ENCODE results near the gene CRYGN.

Gene CRYGN

GRCh38 chr7:151477867-151478266 lies 37.9 kb upstream of the CRYGN start:
- Histone ChIP-seq H2AFZ (ENCODE audit: low read length) (no peak overlapping the region), H3F3A (ENCODE audit: low read depth) (no peaks in the 10 kb centered on the region), H4K20me1 (ENCODE audit: insufficient read depth, low read length, poor library complexity, severe bottlenecking) (peaks cover 59% of the 10 kb centered on the region), H3K4me1 (ENCODE audit: insufficient read depth, low read length, poor library complexity, severe bottlenecking) (no peaks in the 10 kb centered on the region), H3K9ac (ENCODE audit: low read depth, low read length, poor library complexity, severe bottlenecking) (no peak overlapping the region), H3K27me3 (ENCODE audit: insufficient read depth, low read length, poor library complexity, severe bottlenecking) (no peaks in the 10 kb centered on the region), H3K4me2 (ENCODE audit: low read depth, low read length, poor library complexity, severe bottlenecking) (no peak overlapping the region), H3K9me2 (replicated peaks; ENCODE audit: low read depth, low read length) (no peaks in the 10 kb centered on the region), H3K4me3 (ENCODE audit: low read length, poor library complexity, severe bottlenecking) (no peak overlapping the region), H3K9me3 (ENCODE audit: insufficient read depth, low read depth, low read length) (no peaks in the 10 kb centered on the region), H3K79me2 (ENCODE audit: insufficient read depth, low read length) (peaks cover 84% of the 10 kb centered on the region), H3K36me3 (ENCODE audit: insufficient read depth, low read length) (peaks cover 85% of the 10 kb centered on the region)
- TF ChIP-seq CTCF (conservative IDR thresholded peaks at IDR 0.05; ENCODE audit: low read length) (no peak), EZH2phosphoT487 (IDR thresholded peaks at IDR 0.05; ENCODE audit: borderline replicate concordance) (no peak)

DNA sequence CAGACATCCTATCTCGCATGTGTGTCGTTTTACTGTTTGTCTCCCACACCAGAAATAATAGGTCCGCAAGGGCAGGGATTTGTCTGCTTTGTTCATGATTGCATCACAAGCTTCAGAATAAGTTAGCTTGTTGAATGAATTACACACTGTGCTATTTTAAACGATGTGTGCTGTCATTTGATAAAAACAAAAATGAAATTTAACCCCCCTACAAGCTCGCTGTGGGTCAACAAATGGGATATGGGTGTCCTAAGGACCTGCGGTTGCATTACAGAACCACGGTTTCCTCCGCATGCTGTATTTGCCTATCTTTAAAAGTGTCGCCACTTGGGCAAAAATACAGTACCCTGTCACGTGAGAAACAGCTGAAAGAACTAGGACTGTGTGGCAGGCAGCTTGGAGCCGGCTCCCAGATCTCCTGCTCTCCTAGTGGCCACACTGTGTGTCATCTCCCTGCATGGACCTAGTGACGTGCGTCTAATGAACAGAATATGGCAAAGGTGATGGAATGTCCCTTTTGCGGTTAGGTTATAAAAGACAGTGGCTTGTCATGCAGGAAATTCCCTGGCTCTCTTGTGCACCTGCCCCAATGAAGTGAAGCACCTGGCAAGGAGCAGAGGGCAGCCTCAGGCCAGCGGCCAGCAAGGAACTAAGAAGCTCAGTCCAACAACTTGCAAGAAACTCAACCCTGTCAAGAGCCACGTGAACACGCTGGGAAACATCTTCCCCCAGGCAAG lies 32.9 kb upstream of the CRYGN start:
- Histone ChIP-seq H3K36me3 (ENCODE audit: insufficient read depth, low read length) (peaks cover 95% of the 10 kb centered on the region), H3K4me3 (ENCODE audit: low read length, poor library complexity, severe bottlenecking) (no peak overlapping the region), H4K20me1 (ENCODE audit: insufficient read depth, low read length, poor library complexity, severe bottlenecking) (peaks cover 20% of the 10 kb centered on the region), H2AFZ (ENCODE audit: low read length) (no peak overlapping the region), H3K79me2 (ENCODE audit: insufficient read depth, low read length) (peaks cover 51% of the 10 kb centered on the region), H3K4me1 (ENCODE audit: insufficient read depth, low read length, poor library complexity, severe bottlenecking) (no peaks in the 10 kb centered on the region), H3K9me2 (replicated peaks; ENCODE audit: low read depth, low read length) (no peaks in the 10 kb centered on the region), H3F3A (ENCODE audit: low read depth) (no peaks in the 10 kb centered on the region), H3K9ac (ENCODE audit: low read depth, low read length, poor library complexity, severe bottlenecking) (no peak overlapping the region), H3K27me3 (ENCODE audit: insufficient read depth, low read length, poor library complexity, severe bottlenecking) (no peaks in the 10 kb centered on the region), H3K4me2 (ENCODE audit: low read depth, low read length, poor library complexity, severe bottlenecking) (no peak overlapping the region), H3K9me3 (ENCODE audit: insufficient read depth, low read depth, low read length) (no peaks in the 10 kb centered on the region)
- TF ChIP-seq EZH2phosphoT487 (IDR thresholded peaks at IDR 0.05; ENCODE audit: borderline replicate concordance): no peak
- TF ChIP-seq CTCF (conservative IDR thresholded peaks at IDR 0.05; ENCODE audit: low read length): no peak

DNA sequence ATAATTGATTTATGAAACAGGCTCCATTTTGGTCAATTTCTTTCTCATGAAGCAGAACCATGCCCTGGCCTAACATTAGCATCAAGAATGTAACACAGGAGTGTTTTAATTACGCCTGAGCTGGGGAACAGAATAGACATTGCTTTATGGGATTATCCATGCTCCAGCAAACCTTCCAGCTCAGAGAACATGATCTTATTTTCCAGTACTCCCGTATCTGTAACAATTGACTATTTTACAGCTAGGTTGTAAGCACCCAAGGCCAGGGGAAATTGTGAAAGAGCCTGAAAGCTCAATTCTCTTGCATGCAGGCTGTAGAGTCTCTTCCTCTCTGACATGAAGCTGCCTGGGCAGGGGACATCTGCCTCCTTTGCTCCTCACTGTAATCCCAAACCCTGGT lies 30.8 kb upstream of the CRYGN start:
- Histone ChIP-seq H3K9me3 (ENCODE audit: insufficient read depth, low read depth, low read length) (no peaks in the 10 kb centered on the region), H2AFZ (ENCODE audit: low read length) (no peak overlapping the region), H3F3A (ENCODE audit: low read depth) (no peaks in the 10 kb centered on the region), H3K4me2 (ENCODE audit: low read depth, low read length, poor library complexity, severe bottlenecking) (no peak overlapping the region), H3K27me3 (ENCODE audit: insufficient read depth, low read length, poor library complexity, severe bottlenecking) (no peaks in the 10 kb centered on the region), H4K20me1 (ENCODE audit: insufficient read depth, low read length, poor library complexity, severe bottlenecking) (peaks cover 7% of the 10 kb centered on the region), H3K9me2 (replicated peaks; ENCODE audit: low read depth, low read length) (no peaks in the 10 kb centered on the region), H3K79me2 (ENCODE audit: insufficient read depth, low read length) (peaks cover 34% of the 10 kb centered on the region; the same call in 1 of the 2 replicates), H3K4me3 (ENCODE audit: low read length, poor library complexity, severe bottlenecking) (no peak overlapping the region), H3K36me3 (ENCODE audit: insufficient read depth, low read length) (peaks cover 92% of the 10 kb centered on the region), H3K4me1 (ENCODE audit: insufficient read depth, low read length, poor library complexity, severe bottlenecking) (no peaks in the 10 kb centered on the region), H3K9ac (ENCODE audit: low read depth, low read length, poor library complexity, severe bottlenecking) (no peak overlapping the region)
- TF ChIP-seq CTCF (conservative IDR thresholded peaks at IDR 0.05; ENCODE audit: low read length) (no peak), EZH2phosphoT487 (IDR thresholded peaks at IDR 0.05; ENCODE audit: borderline replicate concordance) (no peak)

Measured in Loucy (cell line).